Mammary epithelial cell (primary cell): ENCODE measurements around the gene APMAP.

ENCODE experiments used
- CTCF ChIP-seq, 2 donors: IDR thresholded peaks in 1 of 2; conservative IDR thresholded peaks in 1 of 2; 2 replicates each; pipeline ENCODE4 v1.5.1; 2011 to 2012; ENCODE audit warnings: inconsistent platforms in 2 of 2, low read length in 2 of 2, mild to moderate bottlenecking in 2 of 2, control low read depth in 1 of 2, low read depth in 1 of 2; ENCODE audit not compliant: insufficient read depth in 1 of 2; ENCODE audit errors: extremely low read depth in 1 of 2
- EZH2 ChIP-seq: IDR thresholded peaks from 2 replicates; pipeline ENCODE4 v1.6.1; 2012; ENCODE audit warnings: low read length, inconsistent platforms, borderline replicate concordance

GRCh38 chr20:25011831-25012241, 19.3 kb upstream of the APMAP start:
- no peak for TF ChIP-seq EZH2
- TF ChIP-seq CTCF (conservative IDR thresholded peaks at IDR 0.05 in 1 of 2, IDR thresholded peaks at IDR 0.05 in 1 of 2; ENCODE audit: extremely low read depth in 1 of 2, insufficient read depth in 1 of 2, low read depth in 1 of 2, low read length in 2 of 2), result no peak
